AG10803 (cell line): Measurements from ENCODE around the gene CCDC110.

Source experiments
- DNase-seq: peaks from one replicate; pipeline ENCODE4 v3.0.0; 2010; ENCODE audit warnings: low read depth
- H3K4me3 ChIP-seq: 2 replicates; pipeline ENCODE4 v1.5.1; 2011; ENCODE audit warnings: mild to moderate bottlenecking, low read length, control low read depth
- CTCF ChIP-seq: conservative IDR thresholded peaks from 2 replicates; pipeline ENCODE4 v1.5.1; 2011; ENCODE audit warnings: mild to moderate bottlenecking, low read length, control low read depth, inconsistent platforms

CCDC110 gene

GRCh38 chr4:185473247-185473646, 1.7 kb upstream of the CCDC110 start:
- DNase-seq: no peak
- H3K4me3 ChIP-seq: no peak overlapping the region
- TF ChIP-seq CTCF: no peak

- peak overlapping the region; percentile 68 for H3K4me3 ChIP-seq
- no peak for TF ChIP-seq CTCF
- DNase-seq: no peak
Observed at GRCh38 chr4:185472103-185472542, 590 bp upstream of the CCDC110 start.

GRCh38 chr4:185470501-185471195, 885 bp downstream of the CCDC110 start:
- H3K4me3 ChIP-seq: peak overlapping the region; percentile 69
- TF ChIP-seq CTCF: no peak
- DNase-seq: peak; percentile 12

GRCh38 chr4:185469580-185470154, 1.9 kb downstream of the CCDC110 start:
- no peak for TF ChIP-seq CTCF
- no peak for DNase-seq
- H3K4me3 ChIP-seq: no peak overlapping the region

- TF ChIP-seq CTCF: no peak
- no peak overlapping the region for H3K4me3 ChIP-seq
- DNase-seq: no peak
Observed at GRCh38 chr4:185468999-185469398, 2.5 kb downstream of the CCDC110 start.

- H3K4me3 ChIP-seq: no peak overlapping the region
- DNase-seq: no peak
- no peak for TF ChIP-seq CTCF
Observed at GRCh38 chr4:185467991-185468390, 3.5 kb downstream of the CCDC110 start.

GRCh38 chr4:185467101-185467500, 4.4 kb downstream of the CCDC110 start:
- no peak for TF ChIP-seq CTCF
- no peak overlapping the region for H3K4me3 ChIP-seq

More at GRCh38 chr4:185467101-185467500, 4.4 kb downstream of the CCDC110 start:
- no peak for DNase-seq
